ENCODE results near the gene TCEA2. TPM values are rescaled to one million over a fixed set of nuclear protein-coding genes. Genes with fewer than 3 reads are reported as not detected.

TCEA2 gene
- total and polyA plus RNA-seq, 2 of the 13 experiments (the other 11 are each of a cell fraction or from before 2014, with no cell fraction given), result 28.1 to 33.7 TPM

DNA sequence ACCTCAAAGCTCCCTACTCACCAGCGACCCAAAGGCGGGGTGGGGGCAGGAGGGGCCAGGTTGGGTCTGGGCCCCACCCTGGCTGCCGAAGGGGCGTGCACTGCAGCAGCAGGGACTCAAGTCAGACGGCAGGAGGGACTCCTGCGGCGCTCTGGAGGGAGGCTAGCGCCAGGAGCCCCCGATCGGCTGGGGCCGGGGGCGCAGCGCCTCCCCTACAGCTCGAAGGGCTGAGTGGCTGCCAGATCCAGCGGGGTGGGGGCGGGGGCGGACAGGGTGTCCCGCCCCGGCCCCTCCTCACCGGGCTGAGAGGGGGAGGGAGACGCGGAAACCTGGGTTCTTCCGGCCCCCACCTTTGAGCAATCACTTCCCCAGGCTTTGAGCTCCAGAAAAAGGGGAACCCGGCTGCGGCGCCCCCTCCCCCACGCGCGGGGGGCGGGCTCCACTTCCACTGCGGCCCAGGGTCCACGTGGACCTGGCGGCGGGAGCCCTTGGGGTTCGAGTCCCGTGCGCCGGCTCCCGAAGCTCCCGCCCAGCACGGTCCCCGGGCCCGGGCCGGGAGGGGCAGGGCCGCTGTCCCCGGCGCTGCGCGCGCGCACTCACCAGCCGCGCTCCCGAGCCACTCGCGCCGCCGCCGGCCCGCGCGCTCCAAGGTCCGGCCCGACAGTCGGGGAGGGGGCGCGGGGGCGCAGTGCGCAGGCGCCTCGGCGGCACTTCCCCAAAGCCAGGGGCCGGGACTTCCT is 16.4 kb downstream of the TCEA2 start, which contains the start of gene RGS19 (continued):
- TF ChIP-seq SNAI1 (CRISPR knock-in tag; IDR thresholded peaks at IDR 0.05; ENCODE audit: borderline replicate concordance) (no peak), NPAS2 (CRISPR knock-in tag; IDR thresholded peaks at IDR 0.05; ENCODE audit: borderline replicate concordance) (no peak), ZNF713 (CRISPR knock-in tag; IDR thresholded peaks at IDR 0.05) (peak; percentile 74; the same call in 1 of the 2 replicates), CEBPG (CRISPR knock-in tag; IDR thresholded peaks at IDR 0.05) (peak; percentile 38; the same call in 1 of the 2 replicates), ZNF572 (CRISPR knock-in tag; IDR thresholded peaks at IDR 0.05) (peak; percentile 95), SAFB2 (CRISPR knock-in tag; IDR thresholded peaks at IDR 0.05; ENCODE audit: borderline replicate concordance, low read depth) (0 out of 2 replicates have a peak, but pooled peaks have one; percentile 75), ZNF616 (CRISPR knock-in tag; IDR thresholded peaks at IDR 0.05; ENCODE audit: low read depth) (peak; percentile 26; the same call in 1 of the 2 replicates), ZNF446 (CRISPR knock-in tag; IDR thresholded peaks at IDR 0.05) (0 out of 2 replicates have a peak, but pooled peaks have one; percentile 37), U2AF1 (optimal IDR thresholded peaks at IDR 0.05; ENCODE audit: low read depth, low read length) (peak; percentile 10), MLLT10 (CRISPR knock-in tag; IDR thresholded peaks at IDR 0.05) (no peak), NFYB (CRISPR knock-in tag; IDR thresholded peaks at IDR 0.05) (no peak), STAT6 (CRISPR knock-in tag; IDR thresholded peaks at IDR 0.05; ENCODE audit: borderline replicate concordance) (no peak), PHF8 (CRISPR knock-in tag; IDR thresholded peaks at IDR 0.05) (peak; percentile 55), SPEN (CRISPR knock-in tag; IDR thresholded peaks at IDR 0.05; ENCODE audit: low read depth) (peak; percentile 56), ZNF749 (CRISPR knock-in tag; IDR thresholded peaks at IDR 0.05; ENCODE audit: borderline replicate concordance) (no peak), RFX1 (IDR thresholded peaks at IDR 0.05) (no peak), KAT8 (CRISPR knock-in tag; IDR thresholded peaks at IDR 0.05) (0 out of 2 replicates have a peak, but pooled peaks have one; percentile 18), CBX5 (CRISPR knock-in tag; IDR thresholded peaks at IDR 0.05; ENCODE audit: borderline replicate concordance) (peak; percentile 3; the same call in 1 of the 2 replicates), SRY (CRISPR knock-in tag; IDR thresholded peaks at IDR 0.05) (peak; percentile 25; the same call in 1 of the 2 replicates), THAP11 (CRISPR knock-in tag; IDR thresholded peaks at IDR 0.05) (peak; percentile 53; the same call in 1 of the 2 replicates), ZBTB7A (CRISPR knock-in tag; IDR thresholded peaks at IDR 0.05) (peak; percentile 57), ZNF136 (CRISPR knock-in tag; IDR thresholded peaks at IDR 0.05; ENCODE audit: low read depth) (no peak), RARA (CRISPR knock-in tag; IDR thresholded peaks at IDR 0.05) (peak; percentile 2; the same call in 1 of the 2 replicates)
- TF ChIP-seq, protein P1, sequence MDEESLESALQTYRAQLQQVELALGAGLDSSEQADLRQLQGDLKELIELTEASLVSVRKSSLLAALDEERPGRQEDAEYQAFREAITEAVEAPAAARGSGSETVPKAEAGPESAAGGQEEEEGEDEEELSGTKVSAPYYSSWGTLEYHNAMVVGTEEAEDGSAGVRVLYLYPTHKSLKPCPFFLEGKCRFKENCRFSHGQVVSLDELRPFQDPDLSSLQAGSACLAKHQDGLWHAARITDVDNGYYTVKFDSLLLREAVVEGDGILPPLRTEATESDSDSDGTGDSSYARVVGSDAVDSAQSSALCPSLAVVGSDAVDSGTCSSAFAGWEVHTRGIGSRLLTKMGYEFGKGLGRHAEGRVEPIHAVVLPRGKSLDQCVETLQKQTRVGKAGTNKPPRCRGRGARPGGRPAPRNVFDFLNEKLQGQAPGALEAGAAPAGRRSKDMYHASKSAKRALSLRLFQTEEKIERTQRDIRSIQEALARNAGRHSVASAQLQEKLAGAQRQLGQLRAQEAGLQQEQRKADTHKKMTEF (CRISPR knock-in tag; IDR thresholded peaks at IDR 0.05), result peak; percentile 86
- TF ChIP-seq, protein P2, sequence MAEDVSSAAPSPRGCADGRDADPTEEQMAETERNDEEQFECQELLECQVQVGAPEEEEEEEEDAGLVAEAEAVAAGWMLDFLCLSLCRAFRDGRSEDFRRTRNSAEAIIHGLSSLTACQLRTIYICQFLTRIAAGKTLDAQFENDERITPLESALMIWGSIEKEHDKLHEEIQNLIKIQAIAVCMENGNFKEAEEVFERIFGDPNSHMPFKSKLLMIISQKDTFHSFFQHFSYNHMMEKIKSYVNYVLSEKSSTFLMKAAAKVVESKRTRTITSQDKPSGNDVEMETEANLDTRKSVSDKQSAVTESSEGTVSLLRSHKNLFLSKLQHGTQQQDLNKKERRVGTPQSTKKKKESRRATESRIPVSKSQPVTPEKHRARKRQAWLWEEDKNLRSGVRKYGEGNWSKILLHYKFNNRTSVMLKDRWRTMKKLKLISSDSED (CRISPR knock-in tag; IDR thresholded peaks at IDR 0.05), result no peak; the same call in 1 of the 2 replicates
